NCI-H1436 (cell line): Measurements from ENCODE around the gene NECTIN4.

Experiments
- DNase-seq: peaks from one replicate; lab custom pipeline; 2025; lab: John Stamatoyannopoulos, UW

The NECTIN4 gene

DNA sequence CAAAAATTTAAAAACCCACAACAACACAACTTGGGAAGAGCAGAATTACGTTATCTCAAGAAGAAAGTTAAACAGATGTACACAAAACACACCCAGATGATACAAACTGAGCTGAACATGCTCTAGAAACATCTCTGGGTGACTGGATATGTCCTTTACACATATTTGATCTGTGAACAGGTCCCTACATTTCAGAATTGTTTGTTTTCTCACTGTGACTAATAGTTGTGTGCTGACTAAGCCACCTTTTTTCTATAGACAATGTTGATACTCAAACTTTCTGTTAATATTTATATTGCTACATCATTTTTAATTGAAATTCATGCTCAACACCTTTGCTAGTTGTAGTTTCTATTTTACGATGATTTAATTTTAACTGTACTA is 67.4 kb downstream of the NECTIN4 start:
- no peak for DNase-seq

DNA sequence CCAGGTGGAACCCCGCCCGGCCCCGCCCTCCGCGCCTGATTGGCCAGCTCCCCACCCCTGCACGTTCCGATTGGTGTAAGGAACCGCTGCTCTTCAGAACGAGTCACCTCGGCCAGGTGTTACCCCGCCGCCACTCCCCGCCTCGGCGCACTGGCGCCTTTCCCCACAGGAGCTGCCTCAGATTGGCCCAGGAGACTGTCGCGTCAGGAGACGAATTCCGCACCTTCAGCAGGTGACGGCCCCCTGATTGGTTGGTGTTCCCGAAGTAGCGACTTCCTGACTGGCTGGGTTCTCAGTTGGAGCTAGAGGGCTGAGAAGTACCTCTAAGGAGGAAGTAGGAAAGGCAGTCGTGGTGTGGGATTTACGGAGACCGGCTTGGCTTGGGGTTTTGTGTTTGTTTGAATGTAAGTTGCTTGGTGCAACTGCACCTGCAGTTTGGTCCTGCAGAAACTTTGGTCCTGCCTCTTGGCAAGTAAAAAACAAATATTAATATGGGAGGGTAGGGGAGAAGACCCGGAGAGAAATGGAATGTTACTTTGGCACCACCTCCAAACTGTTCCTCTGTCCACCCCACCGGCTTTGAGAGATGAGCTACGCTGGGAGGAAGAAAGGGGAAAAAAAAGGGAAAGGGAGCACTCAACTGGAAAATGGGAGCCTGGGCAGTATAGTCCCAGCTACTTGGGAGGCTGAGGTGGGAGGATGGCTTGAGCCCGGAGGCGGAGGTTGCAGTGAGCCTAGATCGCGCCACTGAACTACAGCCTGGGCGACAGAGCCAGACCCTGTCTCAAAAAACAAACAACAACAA is 68.0 kb downstream of the NECTIN4 start:
- DNase-seq: peak; percentile 95
